T-cell (primary cell): Measurements from ENCODE around the gene DTNB. TPM values are rescaled to one million over a fixed set of nuclear protein-coding genes. Genes with fewer than 3 reads are reported as not detected.

ENCODE experiments used
- ATAC-seq, 4 experiments: fragments of 200-7000 bp in 3 of 4; fragments of 150-1000 bp in 1 of 4; cut with Tn5 transposase; replicated peaks in 1 of 4; 1 replicate in 3 of 4; 2 replicates in 1 of 4; pipeline ENCODE4 v1.10.0; 2021; ENCODE audit warnings: moderate library complexity in 3 of 4, mild to moderate bottlenecking in 2 of 4, moderate number of reproducible peaks in 1 of 4
- CTCF ChIA-PET, 2 donors: fragments of 300-600 bp; sonication (Branson Sonifier 250); formaldehyde crosslinking; loops; one replicate each; lab custom pipeline; 2022; ENCODE audit warnings: antibody characterized with exemption in 2 of 2; lab: Charles Lee
- POLR2A ChIA-PET, 2 donors: fragments of 300-600 bp; sonication (Branson Sonifier 250); formaldehyde crosslinking; loops; one replicate each; lab custom pipeline; 2022; ENCODE audit warnings: antibody characterized with exemption in 2 of 2; lab: Charles Lee
- DNase-seq, 35 experiments: peaks; one replicate each; pipeline versions ENCODE4 v3.0.0 to v3.0.0-alpha.2; 2013 to 2023
- H3K27ac ChIP-seq: one replicate; pipeline ENCODE4 v1.5.1; 2013; ENCODE audit warnings: low read length
- H3K27me3 ChIP-seq, 2 experiments: replicated peaks in 1 of 2; 1 replicate in 1 of 2; 2 replicates in 1 of 2; pipeline versions ENCODE4 v1.6.1 to v1.7.0; 2013; ENCODE audit warnings: low read length in 1 of 2, mixed read lengths in 1 of 2; ENCODE audit not compliant: control insufficient read depth in 2 of 2, insufficient read depth in 2 of 2; ENCODE audit errors: extremely low read depth in 1 of 2
- H3K36me3 ChIP-seq, 2 donors: 1 replicate in 1 of 2; 2 replicates in 1 of 2; pipeline versions ENCODE4 v1.6.1 to v1.7.0; 2013; ENCODE audit warnings: low read length in 1 of 2; ENCODE audit not compliant: control insufficient read depth in 2 of 2, insufficient read depth in 1 of 2; ENCODE audit errors: extremely low read depth in 1 of 2
- H3K4me1 ChIP-seq, 2 experiments: 1 replicate in 1 of 2; 2 replicates in 1 of 2; pipeline versions ENCODE4 v1.6.1 to v1.7.0; 2013; ENCODE audit warnings: low read length in 2 of 2, mixed read lengths in 1 of 2; ENCODE audit not compliant: insufficient read depth in 2 of 2, control insufficient read depth in 1 of 2; ENCODE audit errors: extremely low read depth in 1 of 2
- H3K4me3 ChIP-seq, 2 donors: 1 replicate in 1 of 2; 2 replicates in 1 of 2; pipeline versions ENCODE4 v1.5.1 to v1.7.0; 2013; ENCODE audit warnings: mild to moderate bottlenecking in 2 of 2, low read length in 1 of 2, moderate library complexity in 1 of 2; ENCODE audit not compliant: control insufficient read depth in 1 of 2; ENCODE audit errors: extremely low read depth in 1 of 2
- H3K9me3 ChIP-seq: 2 replicates; pipeline ENCODE4 v1.7.0; 2013
- H3K27ac Mint-ChIP-seq, 2 donors: one replicate each; pipeline ENCODE4 v1.8.0; 2020 to 2021; ENCODE audit warnings: mild to moderate bottlenecking in 2 of 2, mixed read lengths in 2 of 2
- H3K27me3 Mint-ChIP-seq, 2 donors: one replicate each; pipeline ENCODE4 v1.8.0; 2021 to 2022; ENCODE audit warnings: mixed read lengths in 2 of 2
- H3K36me3 Mint-ChIP-seq: one replicate; pipeline ENCODE4 v1.8.0; 2021; ENCODE audit warnings: mixed read lengths
- H3K4me1 Mint-ChIP-seq, 3 donors: one replicate each; pipeline ENCODE4 v1.8.0; 2020 to 2022; ENCODE audit warnings: mixed read lengths in 3 of 3, mild to moderate bottlenecking in 1 of 3
- H3K4me3 Mint-ChIP-seq, 3 donors: one replicate each; pipeline ENCODE4 v1.8.0; 2020 to 2022; ENCODE audit warnings: mild to moderate bottlenecking in 3 of 3, mixed read lengths in 3 of 3, moderate library complexity in 3 of 3
- H3K9me3 Mint-ChIP-seq, 3 donors: one replicate each; pipeline ENCODE4 v1.8.0; 2020 to 2022; ENCODE audit warnings: mixed read lengths in 3 of 3
- WGBS: methylation state at CpG from one replicate; pipeline ENCODE4 v1.1.5; 2013; ENCODE audit warnings: missing lambda C conversion rate; ENCODE audit not compliant: insufficient coverage; 5-methylcytosine and 5-hydroxymethylcytosine counted together
- total RNA-seq, 35 experiments: library from RNA in 6 of 35; stranded (reverse) in 6 of 35; fragments of 120-200 nt in 1 of 35; gene quantifications; one replicate each; pipeline versions ENCODE4 v1.2.1 to v1.2.4 and lab custom pipeline; 2013 to 2026

Gene DTNB
- total RNA-seq, 5 donors from 2014 or later (not counting 1 experiment from before 2014, with no cell fraction given), result 33.4 to 45.7 (median 39.6) TPM

- WGBS, result 62% methylated on average over 2 of the region's 6 CpGs
- no peak overlapping the region for H3K4me3 Mint-ChIP-seq
- H3K27me3 Mint-ChIP-seq, result no peaks in the 10 kb centered on the region
- H3K4me1 Mint-ChIP-seq, result peaks cover 0 to 3% (median 0%) of the 10 kb centered on the region in 3 donors
- H3K4me3 ChIP-seq, result no peak overlapping the region
- H3K9me3 ChIP-seq, result no peaks in the 10 kb centered on the region
- peaks cover 0 to 8% of the 10 kb centered on the region in 2 experiments for H3K27me3 ChIP-seq
- ChIA-PET CTCF (no interaction called here), POLR2A (interaction anchor here in 1 of 2 donors (0.5 kb wide), 1 partner anchor 8 kb away, joined by 8 read pairs; no protein-coding TSS in a partner anchor)
- no peaks in the 10 kb centered on the region for H3K36me3 Mint-ChIP-seq
- no peak overlapping the region for H3K27ac Mint-ChIP-seq
- no peak overlapping the region for H3K27ac ChIP-seq
- no peaks in the 10 kb centered on the region for H3K9me3 Mint-ChIP-seq
- no peaks in the 10 kb centered on the region for H3K36me3 ChIP-seq
- ATAC-seq (no peak), DNase-seq (no peak)
- H3K4me1 ChIP-seq, result no peaks in the 10 kb centered on the region
Measured at GRCh38 chr2:25688236-25688635, 14.9 kb upstream of the DTNB start.

GRCh38 chr2:25685741-25686140 lies 12.4 kb upstream of the DTNB start:
- no peaks in the 10 kb centered on the region for H3K36me3 Mint-ChIP-seq
- H3K4me1 ChIP-seq, result no peaks in the 10 kb centered on the region
- CTCF ChIA-PET, result no interaction called here
- H3K4me3 ChIP-seq, result no peak overlapping the region
- no peaks in the 10 kb centered on the region for H3K36me3 ChIP-seq
- H3K27ac ChIP-seq, result no peak overlapping the region
- H3K27ac Mint-ChIP-seq, result no peak overlapping the region
- peaks cover 0 to 8% of the 10 kb centered on the region in 2 experiments for H3K27me3 ChIP-seq
- H3K4me1 Mint-ChIP-seq, result peaks cover 0 to 3% (median 0%) of the 10 kb centered on the region in 3 donors
- ATAC-seq, result no peak
- H3K4me3 Mint-ChIP-seq, result no peak overlapping the region
- no peaks in the 10 kb centered on the region for H3K9me3 Mint-ChIP-seq
- H3K9me3 ChIP-seq, result no peaks in the 10 kb centered on the region
- POLR2A ChIA-PET, result interaction anchor here in 1 of 2 donors (0.6 kb wide), 1 partner anchor 42 kb away, joined by 3 read pairs; no protein-coding TSS in a partner anchor
- H3K27me3 Mint-ChIP-seq, result no peaks in the 10 kb centered on the region
- 86% methylated on average over 1 of the region's 2 CpGs for WGBS
- DNase-seq, result no peak

- no peak for ATAC-seq
- H3K36me3 Mint-ChIP-seq, result no peaks in the 10 kb centered on the region
- Histone ChIP-seq H3K4me3 (no peak overlapping the region), H3K27ac (no peak overlapping the region), H3K27me3 (peaks cover 0 to 8% of the 10 kb centered on the region in 2 experiments), H3K36me3 (no peaks in the 10 kb centered on the region), H3K9me3 (no peaks in the 10 kb centered on the region), H3K4me1 (no peaks in the 10 kb centered on the region)
- H3K27ac Mint-ChIP-seq, result no peak overlapping the region
- CTCF ChIA-PET, result interaction anchor here in 1 of 2 donors (0.5 kb wide), 1 partner anchor 33 kb away, joined by 3 read pairs; no protein-coding TSS in a partner anchor
- no peak overlapping the region for H3K4me3 Mint-ChIP-seq
- no peaks in the 10 kb centered on the region for H3K27me3 Mint-ChIP-seq
- no peaks in the 10 kb centered on the region for H3K9me3 Mint-ChIP-seq
- 88% methylated on average over 8 of the region's 20 CpGs for WGBS
- POLR2A ChIA-PET, result no interaction called here
- peaks cover 0 to 3% (median 0%) of the 10 kb centered on the region in 3 donors for H3K4me1 Mint-ChIP-seq
- no peak for DNase-seq
Measured at GRCh38 chr2:25684577-25685473, 11.4 kb upstream of the DTNB start.

- Histone ChIP-seq H3K4me1 (no peaks in the 10 kb centered on the region), H3K27ac (no peak overlapping the region), H3K4me3 (no peak overlapping the region), H3K9me3 (no peaks in the 10 kb centered on the region), H3K27me3 (peaks cover 0 to 6% of the 10 kb centered on the region in 2 experiments), H3K36me3 (no peaks in the 10 kb centered on the region)
- H3K9me3 Mint-ChIP-seq, result no peaks in the 10 kb centered on the region
- 100% methylated on average over 1 of the region's 4 CpGs for WGBS
- H3K4me1 Mint-ChIP-seq, result peaks cover 0 to 3% (median 0%) of the 10 kb centered on the region in 3 donors
- ATAC-seq, result no peak
- no peaks in the 10 kb centered on the region for H3K36me3 Mint-ChIP-seq
- H3K27ac Mint-ChIP-seq, result no peak overlapping the region
- ChIA-PET POLR2A (no interaction called here), CTCF (no interaction called here)
- no peak for DNase-seq
- H3K4me3 Mint-ChIP-seq, result no peak overlapping the region
- H3K27me3 Mint-ChIP-seq, result no peaks in the 10 kb centered on the region
Measured at GRCh38 chr2:25682082-25682481, 8.7 kb upstream of the DTNB start.

GRCh38 chr2:25677877-25678276 lies 4.5 kb upstream of the DTNB start:
- Mint-ChIP-seq H3K27ac (no peak overlapping the region), H3K4me1 (peaks cover 4 to 7% (median 6%) of the 10 kb centered on the region in 3 donors), H3K9me3 (no peaks in the 10 kb centered on the region), H3K36me3 (no peaks in the 10 kb centered on the region), H3K4me3 (no peak overlapping the region), H3K27me3 (no peaks in the 10 kb centered on the region)
- Histone ChIP-seq H3K27me3 (no peaks in the 10 kb centered on the region), H3K4me3 (no peak overlapping the region), H3K9me3 (no peaks in the 10 kb centered on the region), H3K27ac (no peak overlapping the region), H3K36me3 (no peaks in the 10 kb centered on the region), H3K4me1 (peaks cover 0 to 7% of the 10 kb centered on the region in 2 experiments)
- ChIA-PET POLR2A (interaction anchor here in 1 of 2 donors (0.6 kb wide), 1 partner anchor 54 kb away, joined by 4 read pairs; no protein-coding TSS in a partner anchor), CTCF (no interaction called here)
- no peak for ATAC-seq
- 100% methylated on average over 2 of the region's 4 CpGs for WGBS
- DNase-seq, result no peak

DNA sequence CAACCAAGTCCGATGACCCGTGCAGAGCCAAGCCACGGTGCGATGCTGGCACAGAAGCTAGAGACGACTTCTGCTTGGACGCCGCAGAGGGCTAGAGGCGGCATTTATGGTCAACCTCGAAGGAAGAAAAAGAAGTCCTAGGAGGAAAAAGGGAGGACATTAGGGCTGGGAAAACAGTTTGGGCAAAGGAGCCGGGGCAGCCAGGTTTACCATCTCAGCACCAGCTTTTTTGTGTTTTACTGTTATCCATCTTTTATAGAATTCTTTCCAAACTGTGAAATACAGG lies 643 bp upstream of the DTNB start:
- no peaks in the 10 kb centered on the region for H3K27me3 ChIP-seq
- peak overlapping the region; percentile 67 to 76 for H3K4me3 ChIP-seq
- Mint-ChIP-seq H3K9me3 (no peaks in the 10 kb centered on the region), H3K27ac (peak overlapping the region; percentile 82), H3K36me3 (no peaks in the 10 kb centered on the region), H3K4me1 (peaks cover 32 to 33% (median 32%) of the 10 kb centered on the region in 3 donors), H3K4me3 (peak overlapping the region; percentile 81 to 86 (median 85)), H3K27me3 (no peaks in the 10 kb centered on the region)
- no peaks in the 10 kb centered on the region for H3K9me3 ChIP-seq
- H3K36me3 ChIP-seq, result no peaks in the 10 kb centered on the region
- WGBS, result 6% methylated on average over 5 of the region's 10 CpGs
- H3K27ac ChIP-seq, result no peak overlapping the region
- no peak for DNase-seq
- H3K4me1 ChIP-seq, result peaks cover 0 to 21% of the 10 kb centered on the region in 2 experiments
- POLR2A ChIA-PET, result interaction anchor here in 1 of 2 donors (0.5 kb wide), 1 partner anchor 345 kb away, joined by 6 read pairs; no protein-coding TSS in a partner anchor
- no peak for ATAC-seq
- CTCF ChIA-PET, result no interaction called here
